Naive thymus-derived CD4-positive, alpha-beta T cell (primary cell): Measurements from ENCODE around the gene BCAS4. TPM values are rescaled to one million over a fixed set of nuclear protein-coding genes. Genes with fewer than 3 reads are reported as not detected.

Experiments
- ATAC-seq: fragments of 150-1000 bp; cut with Tn5 transposase; 2 replicates; pipeline ENCODE4 v1.10.0; 2021; ENCODE audit warnings: mild to moderate bottlenecking, moderate library complexity
- CTCF ChIA-PET: fragments of 350-600 bp; sonication (Branson Sonifier 250); formaldehyde crosslinking; loops from one replicate; lab custom pipeline; 2021; ENCODE audit warnings: antibody characterized with exemption; lab: Charles Lee
- POLR2A ChIA-PET: fragments of 350-600 bp; sonication (Branson Sonifier 250); formaldehyde crosslinking; loops from one replicate; lab custom pipeline; 2021; ENCODE audit warnings: antibody characterized with exemption, inconsistent platforms; lab: Charles Lee
- DNase-seq, 9 donors: peaks; one replicate each; pipeline versions ENCODE4 v3.0.0 to v3.0.0-alpha.2; 2020 to 2022; ENCODE audit warnings: mixed read lengths in 1 of 9
- H3K27ac ChIP-seq: one replicate; pipeline ENCODE4 v1.7.0; 2013; ENCODE audit warnings: mild to moderate bottlenecking, low read depth, low read length, moderate library complexity
- H3K27me3 ChIP-seq, 2 donors: one replicate each; pipeline ENCODE4 v1.7.0; 2013; ENCODE audit warnings: low read length in 2 of 2, mild to moderate bottlenecking in 2 of 2, moderate library complexity in 2 of 2; ENCODE audit not compliant: control insufficient read depth in 2 of 2, insufficient read depth in 2 of 2
- H3K36me3 ChIP-seq, 3 experiments: 1 replicate in 2 of 3; 2 replicates in 1 of 3; pipeline ENCODE4 v1.7.0; 2013; ENCODE audit warnings: low read length in 3 of 3, mild to moderate bottlenecking in 3 of 3, moderate library complexity in 1 of 3; ENCODE audit not compliant: insufficient read depth in 3 of 3, control insufficient read depth in 2 of 3
- H3K4me1 ChIP-seq, 2 donors: one replicate each; pipeline ENCODE4 v1.7.0; 2013; ENCODE audit warnings: low read length in 2 of 2, mild to moderate bottlenecking in 2 of 2, moderate library complexity in 1 of 2; ENCODE audit not compliant: control insufficient read depth in 2 of 2, insufficient read depth in 2 of 2
- H3K4me3 ChIP-seq: 2 replicates; pipeline ENCODE4 v1.7.0; 2013; ENCODE audit warnings: mild to moderate bottlenecking, low read length
- H3K9me3 ChIP-seq, 3 experiments: 1 replicate in 2 of 3; 2 replicates in 1 of 3; pipeline ENCODE4 v1.7.0; 2013; ENCODE audit warnings: low read length in 3 of 3; ENCODE audit not compliant: control insufficient read depth in 2 of 3
- H3K27ac Mint-ChIP-seq, 9 donors: one replicate each; pipeline ENCODE4 v1.8.0; 2020 to 2022; ENCODE audit warnings: mixed read lengths in 9 of 9, mild to moderate bottlenecking in 8 of 9, moderate library complexity in 5 of 9, inconsistent platforms in 2 of 9
- H3K27me3 Mint-ChIP-seq, 5 donors: one replicate each; pipeline ENCODE4 v1.8.0; 2021 to 2022; ENCODE audit warnings: mixed read lengths in 5 of 5, mild to moderate bottlenecking in 1 of 5
- H3K36me3 Mint-ChIP-seq, 5 donors: one replicate each; pipeline ENCODE4 v1.8.0; 2020 to 2022; ENCODE audit warnings: mixed read lengths in 5 of 5, mild to moderate bottlenecking in 3 of 5, inconsistent platforms in 1 of 5
- H3K4me1 Mint-ChIP-seq, 7 donors: one replicate each; pipeline ENCODE4 v1.8.0; 2020 to 2022; ENCODE audit warnings: mixed read lengths in 7 of 7, mild to moderate bottlenecking in 3 of 7, inconsistent platforms in 1 of 7
- H3K4me3 Mint-ChIP-seq, 10 donors: one replicate each; pipeline ENCODE4 v1.8.0; 2020 to 2022; ENCODE audit warnings: mild to moderate bottlenecking in 10 of 10, mixed read lengths in 10 of 10, moderate library complexity in 6 of 10, inconsistent platforms in 2 of 10
- H3K9me3 Mint-ChIP-seq, 11 donors: one replicate each; pipeline ENCODE4 v1.8.0; 2020 to 2022; ENCODE audit warnings: mixed read lengths in 11 of 11, mild to moderate bottlenecking in 4 of 11, inconsistent platforms in 1 of 11, moderate library complexity in 1 of 11
- intact Hi-C, 2 donors: fragments of 100-400 bp; cut with micrococcal nuclease; formaldehyde crosslinking; loops; one replicate each; pipeline ENCODE4 v1.15.1; 2023
- polyA plus RNA-seq, 2 donors: library from polyadenylated mRNA; unstranded; fragments of 300-500 nt; fragmentation: Illumina TruSeq; gene quantifications; one replicate each; pipeline ENCODE4 v1.2.3, GENCODE V29; 2021
- total RNA-seq, 6 experiments: library from RNA in 5 of 6; stranded (reverse) in 5 of 6; gene quantifications; 1 replicate in 5 of 6; 2 replicates in 1 of 6; pipeline ENCODE4 v1.2.3 and lab custom pipeline; 2021 to 2026

The BCAS4 gene
- total and polyA plus RNA-seq, 7 experiments from 2014 or later: 5.5 to 54.0 (median 24.1) TPM

- no peaks in the 10 kb centered on the region for H3K27me3 ChIP-seq
- H3K4me3 Mint-ChIP-seq: no peak overlapping the region
- H3K36me3 Mint-ChIP-seq: peaks cover 0 to 10% (median 0%) of the 10 kb centered on the region in 5 donors
Observed at GRCh38 chr20:50753152-50753551, 41.7 kb upstream of the BCAS4 start.

GRCh38 chr20:50754420-50754819 is 40.4 kb upstream of the BCAS4 start:
- DNase-seq (no peak), ATAC-seq (no peak)
- intact Hi-C loops: no loop called here
- Mint-ChIP-seq H3K9me3 (no peaks in the 10 kb centered on the region), H3K27me3 (peaks cover 0 to 2% (median 0%) of the 10 kb centered on the region in 5 donors), H3K27ac (no peak overlapping the region), H3K4me1 (no peaks in the 10 kb centered on the region), H3K4me3 (no peak overlapping the region), H3K36me3 (peaks cover 0 to 10% (median 0%) of the 10 kb centered on the region in 5 donors)
- ChIA-PET CTCF (interaction anchor here (0.7 kb wide), 1 partner anchor 276 kb away, joined by 3 read pairs; no protein-coding TSS in a partner anchor), POLR2A (no interaction called here)
- Histone ChIP-seq H3K9me3 (no peaks in the 10 kb centered on the region), H3K4me3 (no peak overlapping the region), H3K27ac (no peak overlapping the region), H3K4me1 (no peaks in the 10 kb centered on the region), H3K27me3 (no peaks in the 10 kb centered on the region), H3K36me3 (peaks cover 0 to 9% (median 0%) of the 10 kb centered on the region in 3 experiments)

More at GRCh38 chr20:50753152-50753551, 41.7 kb upstream of the BCAS4 start:
- H3K4me1 Mint-ChIP-seq: peaks cover 0 to under 1% (median under 1%) of the 10 kb centered on the region in 7 donors
- ChIA-PET CTCF (interaction anchor here (0.6 kb wide), 1 partner anchor 212 kb away, joined by 5 read pairs; no protein-coding TSS in a partner anchor), POLR2A (no interaction called here)
- H3K4me1 ChIP-seq: no peaks in the 10 kb centered on the region
- no peaks in the 10 kb centered on the region for H3K9me3 ChIP-seq
- no peak for ATAC-seq
- no peak overlapping the region for H3K4me3 ChIP-seq
- H3K27ac ChIP-seq: no peak overlapping the region
- H3K36me3 ChIP-seq: peaks cover 0 to 14% (median 0%) of the 10 kb centered on the region in 3 experiments
- H3K27ac Mint-ChIP-seq: no peak overlapping the region
- no peaks in the 10 kb centered on the region for H3K27me3 Mint-ChIP-seq
- intact Hi-C loops: no loop called here
- no peak for DNase-seq
- H3K9me3 Mint-ChIP-seq: no peaks in the 10 kb centered on the region

- Mint-ChIP-seq H3K9me3 (no peaks in the 10 kb centered on the region), H3K27ac (no peak overlapping the region), H3K27me3 (peaks cover 0 to 5% (median 0%) of the 10 kb centered on the region in 5 donors), H3K36me3 (peaks cover 0 to 3% (median 0%) of the 10 kb centered on the region in 5 donors), H3K4me1 (no peaks in the 10 kb centered on the region), H3K4me3 (no peak overlapping the region)
- ChIA-PET POLR2A (no interaction called here), CTCF (no interaction called here)
- Histone ChIP-seq H3K27me3 (no peaks in the 10 kb centered on the region), H3K4me3 (no peak overlapping the region), H3K4me1 (no peaks in the 10 kb centered on the region), H3K9me3 (no peaks in the 10 kb centered on the region), H3K36me3 (no peaks in the 10 kb centered on the region), H3K27ac (no peak overlapping the region)
- no peak for DNase-seq
- intact Hi-C loops: no loop called here
- ATAC-seq: no peak
Observed at GRCh38 chr20:50756447-50756846, 38.4 kb upstream of the BCAS4 start.

GRCh38 chr20:50758469-50758868 is 36.4 kb upstream of the BCAS4 start:
- CTCF ChIA-PET: no interaction called here
- Mint-ChIP-seq H3K36me3 (no peaks in the 10 kb centered on the region), H3K4me3 (no peak overlapping the region), H3K4me1 (no peaks in the 10 kb centered on the region), H3K9me3 (no peaks in the 10 kb centered on the region), H3K27me3 (peaks cover 0 to 5% (median 0%) of the 10 kb centered on the region in 5 donors), H3K27ac (no peak overlapping the region)
- intact Hi-C loops: no loop called here
- Histone ChIP-seq H3K27ac (no peak overlapping the region), H3K9me3 (no peaks in the 10 kb centered on the region), H3K36me3 (no peaks in the 10 kb centered on the region), H3K4me1 (no peaks in the 10 kb centered on the region), H3K27me3 (no peaks in the 10 kb centered on the region), H3K4me3 (no peak overlapping the region)
- POLR2A ChIA-PET: no interaction called here
- DNase-seq: no peak
- ATAC-seq: no peak

- DNase-seq (no peak), ATAC-seq (no peak)
- no peaks in the 10 kb centered on the region for H3K4me1 ChIP-seq
- H3K36me3 Mint-ChIP-seq: no peaks in the 10 kb centered on the region
- no peak overlapping the region for H3K4me3 ChIP-seq
- H3K9me3 Mint-ChIP-seq: no peaks in the 10 kb centered on the region
- ChIA-PET CTCF (no interaction called here), POLR2A (no interaction called here)
- no peak overlapping the region for H3K27ac Mint-ChIP-seq
- no peaks in the 10 kb centered on the region for H3K27me3 ChIP-seq
- intact Hi-C loops: no loop called here
- no peaks in the 10 kb centered on the region for H3K4me1 Mint-ChIP-seq
- H3K36me3 ChIP-seq: no peaks in the 10 kb centered on the region
- peaks cover 0 to 5% (median 0%) of the 10 kb centered on the region in 5 donors for H3K27me3 Mint-ChIP-seq
- no peak overlapping the region for H3K27ac ChIP-seq
- no peaks in the 10 kb centered on the region for H3K9me3 ChIP-seq
- no peak overlapping the region for H3K4me3 Mint-ChIP-seq
Observed at GRCh38 chr20:50758992-50759391, 35.9 kb upstream of the BCAS4 start.

GRCh38 chr20:50759678-50760077 is 35.2 kb upstream of the BCAS4 start:
- no peaks in the 10 kb centered on the region for H3K36me3 ChIP-seq
- no peak for DNase-seq
- no peaks in the 10 kb centered on the region for H3K4me1 ChIP-seq
- H3K4me3 Mint-ChIP-seq: no peak overlapping the region
- no peak for ATAC-seq
- ChIA-PET CTCF (no interaction called here), POLR2A (no interaction called here)
- intact Hi-C loops: no loop called here
- no peak overlapping the region for H3K27ac Mint-ChIP-seq
- H3K27me3 ChIP-seq: no peaks in the 10 kb centered on the region
- no peaks in the 10 kb centered on the region for H3K9me3 Mint-ChIP-seq
- H3K4me3 ChIP-seq: no peak overlapping the region
- H3K4me1 Mint-ChIP-seq: no peaks in the 10 kb centered on the region
- H3K9me3 ChIP-seq: no peaks in the 10 kb centered on the region
- no peak overlapping the region for H3K27ac ChIP-seq
- H3K36me3 Mint-ChIP-seq: no peaks in the 10 kb centered on the region
- H3K27me3 Mint-ChIP-seq: peaks cover 0 to 5% (median 0%) of the 10 kb centered on the region in 5 donors

GRCh38 chr20:50762045-50762422 is 32.8 kb upstream of the BCAS4 start:
- Histone ChIP-seq H3K4me3 (no peak overlapping the region), H3K36me3 (no peaks in the 10 kb centered on the region), H3K27ac (no peak overlapping the region), H3K27me3 (no peaks in the 10 kb centered on the region), H3K9me3 (no peaks in the 10 kb centered on the region), H3K4me1 (no peaks in the 10 kb centered on the region)
- H3K4me1 Mint-ChIP-seq: no peaks in the 10 kb centered on the region
- ChIA-PET CTCF (no interaction called here), POLR2A (no interaction called here)
- no peaks in the 10 kb centered on the region for H3K9me3 Mint-ChIP-seq
- H3K27me3 Mint-ChIP-seq: peaks cover 0 to 5% (median 0%) of the 10 kb centered on the region in 5 donors
- no peaks in the 10 kb centered on the region for H3K36me3 Mint-ChIP-seq
- no peak for ATAC-seq
- DNase-seq: no peak
- intact Hi-C loops: no loop called here
- H3K4me3 Mint-ChIP-seq: no peak overlapping the region
- no peak overlapping the region for H3K27ac Mint-ChIP-seq
